ENCODE results near the gene DNAAF2. TPM values are rescaled to one million over a fixed set of nuclear protein-coding genes. Genes with fewer than 3 reads are reported as not detected.

DNAAF2 gene
- total and polyA plus RNA-seq, 2 of the 13 experiments (the other 11 are each of a cell fraction or from before 2014, with no cell fraction given) = 6.1 to 13.6 TPM

DNA sequence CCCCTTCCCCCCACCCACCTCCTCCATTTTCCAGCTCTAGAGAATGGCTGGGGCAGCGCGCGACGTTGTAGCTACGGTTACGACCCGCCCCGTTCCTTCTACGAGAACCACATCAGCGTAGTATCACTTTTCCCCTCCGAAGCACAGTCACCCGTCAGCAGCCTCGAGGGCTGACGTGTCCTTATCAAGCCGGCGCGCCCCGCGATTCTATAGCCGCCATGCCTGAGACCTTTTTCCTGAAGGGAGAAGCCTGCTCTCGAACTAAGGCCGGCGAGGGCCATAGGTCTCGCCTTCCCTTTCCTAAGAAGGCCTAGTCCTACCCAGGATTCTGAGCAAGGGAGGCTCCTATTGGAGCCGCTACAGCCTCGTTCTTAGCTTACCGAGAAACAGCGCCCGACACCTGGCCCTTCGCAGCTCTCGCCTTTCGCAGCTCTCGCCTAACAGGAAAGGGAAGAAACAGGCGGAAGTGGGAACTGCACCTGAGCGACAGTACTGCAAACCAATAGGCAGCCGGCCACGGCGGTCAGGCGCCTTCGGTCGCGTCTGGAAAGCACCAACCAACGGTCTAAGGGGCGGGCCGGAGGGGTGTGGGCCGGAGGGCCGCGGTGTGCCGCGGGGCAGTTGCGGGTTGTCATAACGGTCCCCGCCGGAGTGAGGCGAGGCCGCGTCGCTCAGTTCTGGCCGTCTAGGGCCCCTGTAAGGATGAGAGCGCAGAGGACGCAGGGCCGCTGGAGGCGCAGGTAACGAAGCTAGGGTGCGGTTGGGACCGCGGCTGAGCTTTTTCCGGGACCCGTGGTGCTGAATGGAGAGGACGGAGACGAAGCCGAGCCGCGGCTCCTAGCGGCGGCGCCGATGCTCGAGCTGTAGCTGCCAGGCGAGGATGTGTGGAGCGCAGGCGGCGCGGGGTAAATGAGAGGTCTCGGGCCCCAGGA lies 14.6 kb downstream of the DNAAF2 start, which contains the start of the genes MGAT2 and RPL36AL (continued):
- TF ChIP-seq MAZ (IDR thresholded peaks at IDR 0.05; ENCODE audit: borderline replicate concordance, low read depth, low read length) = peak; percentile 40; the same call in 1 of the 2 replicates
- peak; percentile 83; the same call in 1 of the 2 replicates for TF ChIP-seq MAZ (CRISPR knock-in tag; IDR thresholded peaks at IDR 0.05; ENCODE audit: low read depth)
- TF ChIP-seq, protein P1, sequence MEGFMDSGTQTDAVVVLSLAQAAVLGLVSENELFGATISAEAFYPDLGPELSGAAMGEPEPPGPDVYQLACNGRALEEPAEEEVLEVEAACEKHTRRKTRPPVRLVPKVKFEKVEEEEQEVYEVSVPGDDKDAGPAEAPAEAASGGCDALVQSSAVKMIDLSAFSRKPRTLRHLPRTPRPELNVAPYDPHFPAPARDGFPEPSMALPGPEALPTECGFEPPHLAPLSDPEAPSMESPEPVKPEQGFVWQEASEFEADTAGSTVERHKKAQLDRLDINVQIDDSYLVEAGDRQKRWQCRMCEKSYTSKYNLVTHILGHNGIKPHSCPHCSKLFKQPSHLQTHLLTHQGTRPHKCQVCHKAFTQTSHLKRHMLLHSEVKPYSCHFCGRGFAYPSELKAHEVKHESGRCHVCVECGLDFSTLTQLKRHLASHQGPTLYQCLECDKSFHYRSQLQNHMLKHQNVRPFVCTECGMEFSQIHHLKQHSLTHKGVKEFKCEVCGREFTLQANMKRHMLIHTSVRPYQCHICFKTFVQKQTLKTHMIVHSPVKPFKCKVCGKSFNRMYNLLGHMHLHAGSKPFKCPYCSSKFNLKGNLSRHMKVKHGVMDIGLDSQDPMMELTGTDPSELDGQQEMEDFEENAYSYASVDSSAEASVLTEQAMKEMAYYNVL (CRISPR knock-in tag; IDR thresholded peaks at IDR 0.05; ENCODE audit: borderline replicate concordance) = peak; percentile 53; the same call in 1 of the 2 replicates
- 0 out of 2 replicates have a peak, but pooled peaks have one; percentile 3 for TF ChIP-seq ZNF747 (CRISPR knock-in tag; IDR thresholded peaks at IDR 0.05; ENCODE audit: borderline replicate concordance)
- TF ChIP-seq CBX2 (IDR thresholded peaks at IDR 0.05; ENCODE audit: low read depth, low read length) = no peak
- no peak for TF ChIP-seq CBX2 (CRISPR knock-in tag; IDR thresholded peaks at IDR 0.05; ENCODE audit: low read depth)
- 0 out of 2 replicates have a peak, but pooled peaks have one; percentile 24 for TF ChIP-seq HNF4A (CRISPR knock-in tag; IDR thresholded peaks at IDR 0.05)
- TF ChIP-seq ZNF629 (CRISPR knock-in tag; conservative IDR thresholded peaks at IDR 0.05) = no peak
- no peak for TF ChIP-seq NPAS2 (CRISPR knock-in tag; IDR thresholded peaks at IDR 0.05; ENCODE audit: borderline replicate concordance)
- TF ChIP-seq ZNF274 (CRISPR knock-in tag; IDR thresholded peaks at IDR 0.05) = no peak
- peak; percentile 85 for TF ChIP-seq BORCS8-MEF2B (CRISPR knock-in tag; IDR thresholded peaks at IDR 0.05)
- no peak for TF ChIP-seq HDAC6 (IDR thresholded peaks at IDR 0.05; ENCODE audit: low read depth, low read length)
- no peak for TF ChIP-seq ZZZ3 (CRISPR knock-in tag; IDR thresholded peaks at IDR 0.05; ENCODE audit: borderline replicate concordance)
- no peak for TF ChIP-seq ZC3H4 (CRISPR knock-in tag; IDR thresholded peaks at IDR 0.05; ENCODE audit: borderline replicate concordance)
- TF ChIP-seq ZKSCAN5 (CRISPR knock-in tag; IDR thresholded peaks at IDR 0.05) = no peak
- peak; percentile 59; the same call in 1 of the 2 replicates for TF ChIP-seq ZNF574 (CRISPR knock-in tag; IDR thresholded peaks at IDR 0.05)
- TF ChIP-seq ATF3 (CRISPR knock-in tag; IDR thresholded peaks at IDR 0.05) = no peak
- TF ChIP-seq PRMT3 (CRISPR knock-in tag; IDR thresholded peaks at IDR 0.05; ENCODE audit: borderline replicate concordance, low read depth) = no peak
- no peak for TF ChIP-seq ZNF616 (CRISPR knock-in tag; IDR thresholded peaks at IDR 0.05; ENCODE audit: low read depth)
- TF ChIP-seq HES4 (CRISPR knock-in tag; IDR thresholded peaks at IDR 0.05; ENCODE audit: borderline replicate concordance) = no peak
- no peak for TF ChIP-seq ZNF138 (CRISPR knock-in tag; IDR thresholded peaks at IDR 0.05; ENCODE audit: low read depth)
- no peak for TF ChIP-seq ZNF773 (CRISPR knock-in tag; IDR thresholded peaks at IDR 0.05; ENCODE audit: borderline replicate concordance)
- TF ChIP-seq ZNF292 (CRISPR knock-in tag; IDR thresholded peaks at IDR 0.05; ENCODE audit: borderline replicate concordance, low read depth) = no peak
